C4-2B (cell line): ENCODE data around the gene CCDC177.

ENCODE experiments used
- ZFX ChIP-seq: fragments of 450-650 bp; IDR thresholded peaks from 2 replicates; pipeline ENCODE4 v1.6.1; 2017
- TF ChIP-seq, protein P1 (sequence below): fragments of 450-650 bp; conservative IDR thresholded peaks from 2 replicates; pipeline ENCODE4 v1.5.1; 2017; ENCODE audit warnings: mild to moderate bottlenecking

- TF ChIP-seq, protein P1, sequence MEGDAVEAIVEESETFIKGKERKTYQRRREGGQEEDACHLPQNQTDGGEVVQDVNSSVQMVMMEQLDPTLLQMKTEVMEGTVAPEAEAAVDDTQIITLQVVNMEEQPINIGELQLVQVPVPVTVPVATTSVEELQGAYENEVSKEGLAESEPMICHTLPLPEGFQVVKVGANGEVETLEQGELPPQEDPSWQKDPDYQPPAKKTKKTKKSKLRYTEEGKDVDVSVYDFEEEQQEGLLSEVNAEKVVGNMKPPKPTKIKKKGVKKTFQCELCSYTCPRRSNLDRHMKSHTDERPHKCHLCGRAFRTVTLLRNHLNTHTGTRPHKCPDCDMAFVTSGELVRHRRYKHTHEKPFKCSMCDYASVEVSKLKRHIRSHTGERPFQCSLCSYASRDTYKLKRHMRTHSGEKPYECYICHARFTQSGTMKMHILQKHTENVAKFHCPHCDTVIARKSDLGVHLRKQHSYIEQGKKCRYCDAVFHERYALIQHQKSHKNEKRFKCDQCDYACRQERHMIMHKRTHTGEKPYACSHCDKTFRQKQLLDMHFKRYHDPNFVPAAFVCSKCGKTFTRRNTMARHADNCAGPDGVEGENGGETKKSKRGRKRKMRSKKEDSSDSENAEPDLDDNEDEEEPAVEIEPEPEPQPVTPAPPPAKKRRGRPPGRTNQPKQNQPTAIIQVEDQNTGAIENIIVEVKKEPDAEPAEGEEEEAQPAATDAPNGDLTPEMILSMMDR, result no peak
- no peak for TF ChIP-seq ZFX
These were observed 36.7 kb upstream of the CCDC177 start, which contains the start of gene SUSD6 for GRCh38 chr14:69611172-69612013.
